ENCODE results near the gene MAEL.

The MAEL gene

DNA sequence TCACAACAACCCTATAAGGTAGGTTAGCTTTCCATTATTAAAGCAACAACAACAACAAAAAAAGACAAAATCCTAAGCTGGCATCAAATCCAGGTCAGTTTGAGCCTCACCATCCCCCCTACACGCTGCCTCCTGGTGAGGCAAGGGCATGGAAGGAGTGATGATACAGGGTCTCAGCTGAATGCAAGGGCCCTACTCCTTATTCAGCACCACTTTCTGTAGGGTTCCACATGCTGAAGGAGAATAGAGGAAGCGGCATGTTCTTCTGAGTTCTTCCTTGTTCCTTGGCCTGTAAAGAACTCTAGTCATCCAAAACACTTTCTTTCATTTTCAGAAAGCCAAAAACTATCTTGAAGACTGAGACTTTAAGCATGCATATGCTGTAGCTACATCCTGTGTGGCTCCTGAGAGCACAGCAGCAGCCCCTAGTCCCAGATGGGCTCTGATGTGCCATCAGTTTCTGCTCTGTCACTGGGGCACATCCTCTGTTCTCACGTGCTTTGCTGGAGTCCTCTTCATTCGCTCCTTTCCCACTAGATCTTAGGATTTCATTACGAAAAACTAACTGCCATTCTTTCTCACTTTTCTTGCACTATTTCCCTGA, 19.9 kb upstream of the MAEL start:
- TF ChIP-seq, protein P1, sequence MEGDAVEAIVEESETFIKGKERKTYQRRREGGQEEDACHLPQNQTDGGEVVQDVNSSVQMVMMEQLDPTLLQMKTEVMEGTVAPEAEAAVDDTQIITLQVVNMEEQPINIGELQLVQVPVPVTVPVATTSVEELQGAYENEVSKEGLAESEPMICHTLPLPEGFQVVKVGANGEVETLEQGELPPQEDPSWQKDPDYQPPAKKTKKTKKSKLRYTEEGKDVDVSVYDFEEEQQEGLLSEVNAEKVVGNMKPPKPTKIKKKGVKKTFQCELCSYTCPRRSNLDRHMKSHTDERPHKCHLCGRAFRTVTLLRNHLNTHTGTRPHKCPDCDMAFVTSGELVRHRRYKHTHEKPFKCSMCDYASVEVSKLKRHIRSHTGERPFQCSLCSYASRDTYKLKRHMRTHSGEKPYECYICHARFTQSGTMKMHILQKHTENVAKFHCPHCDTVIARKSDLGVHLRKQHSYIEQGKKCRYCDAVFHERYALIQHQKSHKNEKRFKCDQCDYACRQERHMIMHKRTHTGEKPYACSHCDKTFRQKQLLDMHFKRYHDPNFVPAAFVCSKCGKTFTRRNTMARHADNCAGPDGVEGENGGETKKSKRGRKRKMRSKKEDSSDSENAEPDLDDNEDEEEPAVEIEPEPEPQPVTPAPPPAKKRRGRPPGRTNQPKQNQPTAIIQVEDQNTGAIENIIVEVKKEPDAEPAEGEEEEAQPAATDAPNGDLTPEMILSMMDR (IDR thresholded peaks at IDR 0.05; ENCODE audit: extremely low read depth, missing control alignments) = no peak
- no peak for DNase-seq (ENCODE audit: low spot score)

DNA sequence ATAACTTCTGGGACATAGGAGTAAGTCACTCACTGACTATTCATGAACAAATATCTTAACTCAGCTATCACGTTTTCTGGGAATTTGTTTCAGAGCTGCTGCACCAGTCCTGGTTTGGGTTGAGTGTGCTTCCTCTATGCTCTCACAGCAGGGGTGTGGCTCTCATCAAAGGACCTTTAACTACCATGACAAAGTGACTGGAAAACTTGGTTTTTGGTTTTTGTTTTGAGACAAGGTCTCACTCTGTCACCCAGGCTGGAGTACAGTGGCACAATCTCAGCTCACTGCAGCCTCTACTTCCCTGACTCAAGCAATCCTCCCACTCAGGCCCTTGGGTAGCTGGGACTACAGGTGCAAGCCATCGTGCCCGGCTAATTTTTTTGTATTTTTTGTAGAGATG, 17.8 kb upstream of the MAEL start:
- TF ChIP-seq, protein P1 (IDR thresholded peaks at IDR 0.05; ENCODE audit: extremely low read depth, missing control alignments) = no peak
- DNase-seq (ENCODE audit: low spot score) = no peak

DNA sequence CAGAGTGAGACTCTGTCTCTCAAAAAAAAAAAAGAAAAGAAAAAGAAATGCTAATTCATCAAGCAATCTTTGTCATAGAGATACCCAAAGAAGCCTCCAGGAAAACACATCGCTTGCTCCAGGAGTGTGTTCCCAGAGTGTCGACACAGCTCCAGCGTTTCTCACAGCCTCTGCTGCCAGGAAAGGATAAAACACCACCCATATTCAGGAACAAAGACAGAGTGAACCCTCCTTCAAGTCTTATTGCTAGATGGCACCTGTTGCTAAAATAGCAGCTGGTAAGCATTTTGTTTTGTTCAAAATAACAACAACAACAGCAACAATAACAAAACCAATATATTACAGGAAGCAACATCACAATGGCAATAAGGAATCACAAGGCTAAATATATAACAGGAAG, 16.9 kb upstream of the MAEL start:
- TF ChIP-seq, protein P1 (IDR thresholded peaks at IDR 0.05; ENCODE audit: extremely low read depth, missing control alignments) = no peak
- DNase-seq (ENCODE audit: low spot score) = no peak

DNA sequence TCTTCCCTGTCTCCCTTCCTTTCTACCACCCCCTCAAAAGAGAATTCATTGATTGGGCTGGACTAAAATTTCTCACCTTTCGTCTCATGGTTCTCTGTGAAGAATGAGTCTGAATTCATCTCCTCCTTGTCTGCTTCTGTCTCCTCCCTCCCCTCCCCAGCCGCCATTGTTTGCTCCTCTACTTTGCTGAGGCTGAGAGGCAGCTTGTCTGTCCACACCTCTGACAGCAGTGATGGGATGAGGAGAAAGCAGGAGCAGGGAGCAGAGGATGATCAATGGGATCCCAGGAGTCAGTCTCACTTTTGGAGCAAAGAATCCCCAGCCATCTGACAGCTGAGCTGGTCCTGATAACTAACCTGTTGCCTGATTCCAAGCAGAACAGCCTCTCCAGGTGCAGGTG, 16.3 kb upstream of the MAEL start:
- TF ChIP-seq, protein P1 (IDR thresholded peaks at IDR 0.05; ENCODE audit: extremely low read depth, missing control alignments) = no peak
- no peak for DNase-seq (ENCODE audit: low spot score)

DNA sequence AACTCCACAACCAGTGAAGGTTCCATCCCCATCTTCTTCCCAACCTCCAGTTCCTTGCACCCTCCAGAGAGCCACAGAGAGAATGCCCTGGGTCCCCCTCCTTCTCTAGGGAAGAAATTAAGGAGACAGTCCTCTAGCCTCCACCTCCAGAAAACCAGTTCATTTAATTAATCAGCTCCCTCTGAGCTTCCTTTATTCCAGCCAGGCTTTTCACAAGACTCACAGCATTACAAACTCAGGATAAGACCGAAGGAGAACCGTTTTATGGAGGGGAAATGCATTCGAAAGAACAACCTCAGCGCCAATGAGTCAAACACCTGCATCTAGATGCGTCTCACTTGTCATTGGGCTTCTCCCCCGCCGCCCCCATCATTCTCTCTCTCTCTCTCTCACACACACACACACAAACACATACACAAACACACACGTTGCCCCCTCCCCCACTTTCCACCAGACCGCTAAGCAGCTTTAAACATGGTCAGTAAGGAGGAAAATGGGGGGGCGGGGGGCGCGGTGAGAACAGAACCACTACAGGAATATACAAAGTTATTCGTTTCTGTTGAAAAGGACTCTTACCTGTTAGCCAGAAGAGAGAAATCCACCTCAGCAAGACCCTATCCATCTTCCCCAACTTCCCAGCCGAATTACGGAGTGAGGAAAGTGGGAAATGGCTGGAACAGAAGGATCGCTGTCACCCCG, 14.3 kb upstream of the MAEL start:
- TF ChIP-seq, protein P1 (IDR thresholded peaks at IDR 0.05; ENCODE audit: extremely low read depth, missing control alignments) = no peak
- peak; percentile 55 for DNase-seq (ENCODE audit: low spot score)

DNA sequence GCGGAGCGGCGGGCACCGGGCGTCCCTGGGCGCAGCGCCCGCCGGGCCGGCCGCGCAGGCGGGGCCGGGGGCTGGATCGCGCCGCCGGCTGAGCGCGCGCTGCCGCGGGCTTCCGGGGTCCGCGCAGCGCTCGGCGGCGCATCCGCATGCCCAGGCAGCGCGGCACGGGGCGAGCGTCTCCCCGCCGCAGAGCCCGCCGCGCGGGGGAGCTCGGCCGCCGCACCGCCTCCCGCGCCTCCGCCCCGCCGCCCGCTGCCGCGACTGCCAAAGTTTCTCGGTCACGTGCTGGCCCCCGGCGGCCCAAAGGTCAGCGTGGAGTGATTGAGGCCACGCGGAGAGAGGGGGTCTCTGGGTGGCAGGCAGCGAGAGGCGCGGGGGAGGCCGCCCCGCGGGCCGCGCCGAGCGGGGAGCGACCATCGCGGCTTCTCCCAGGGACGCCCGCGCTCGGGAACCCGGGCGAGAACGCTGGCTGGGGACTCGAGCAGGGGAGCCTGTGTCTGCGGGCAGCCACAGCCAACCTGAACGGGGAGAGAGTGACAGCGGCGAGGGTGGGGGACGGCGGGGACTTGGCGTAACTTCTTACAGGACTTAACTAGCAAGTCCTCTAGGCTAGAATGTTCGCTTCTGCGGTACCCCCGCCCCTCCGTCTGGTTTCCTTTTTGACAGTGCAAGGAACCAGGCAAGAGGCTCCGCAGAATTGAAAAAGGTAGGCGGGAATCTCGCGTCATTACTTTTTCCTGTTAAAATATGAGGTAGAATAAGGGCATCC, 13.5 kb upstream of the MAEL start, which contains the start of gene ILDR2:
ILDR2 (minus strand) TSS at position 180 of the 769 bp plus-strand sequence. CDS start 272 bp downstream, outside the sequence.
- DNase-seq (ENCODE audit: low spot score) = peak; percentile 87
- TF ChIP-seq, protein P1 (IDR thresholded peaks at IDR 0.05; ENCODE audit: extremely low read depth, missing control alignments) = peak; percentile 22

DNA sequence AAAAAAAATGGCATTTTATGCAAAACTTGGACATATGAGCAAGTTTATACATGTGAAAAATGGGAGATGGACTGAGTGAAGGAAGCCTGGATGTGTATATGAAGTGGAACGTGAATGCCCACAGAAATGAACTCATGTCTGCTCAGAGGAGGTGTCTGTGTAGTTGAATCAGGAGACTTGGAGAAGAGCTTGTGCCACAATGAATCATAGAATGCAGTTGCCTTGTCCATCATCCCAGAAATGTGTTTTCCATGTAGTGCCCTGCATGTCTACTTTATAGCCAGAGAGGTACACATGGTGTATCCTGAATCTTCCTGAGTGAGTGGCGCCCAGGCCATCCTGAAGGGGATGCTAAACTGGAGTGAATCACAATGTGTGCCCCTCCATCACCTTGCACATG, 11.1 kb upstream of the MAEL start:
- no peak for DNase-seq (ENCODE audit: low spot score)
- TF ChIP-seq, protein P1 (IDR thresholded peaks at IDR 0.05; ENCODE audit: extremely low read depth, missing control alignments) = no peak
